ENCODE measurements around the gene ATPAF1. TPM values are rescaled to one million over a fixed set of nuclear protein-coding genes. Genes with fewer than 3 reads are reported as not detected.
A peak's percentile ranks its signal among the peaks of the same experiment; 100 is the strongest.

ATPAF1 gene
- total RNA-seq, 2 donors from 2014 or later, result 56.1 to 84.2 TPM

GRCh38 chr1:46615088-46615487 lies 53.1 kb downstream of the ATPAF1 start:
- no peak for TF ChIP-seq CTCF (conservative IDR thresholded peaks at IDR 0.05)
- Histone ChIP-seq H3K36me3 (ENCODE audit: control insufficient read depth, insufficient read depth, low read length) (no peaks in the 10 kb centered on the region), H3K27ac (ENCODE audit: low read depth, low read length) (no peak overlapping the region), H3K4me1 (ENCODE audit: control insufficient read depth, insufficient read depth, low read length) (peaks cover 7% of the 10 kb centered on the region), H3K27me3 (ENCODE audit: control insufficient read depth, insufficient read depth, low read length, poor library complexity, severe bottlenecking) (peaks cover 36% of the 10 kb centered on the region), H3K9me3 (ENCODE audit: control insufficient read depth, low read length) (no peaks in the 10 kb centered on the region), H3K9ac (ENCODE audit: extremely low read depth, low read length, poor library complexity, severe bottlenecking) (no peak overlapping the region), H3K4me3 (ENCODE audit: low read length) (no peak overlapping the region)
- Mint-ChIP-seq H3K27ac (no peak overlapping the region), H3K4me1 (peaks cover 27% of the 10 kb centered on the region), H3K36me3 (ENCODE audit: low read depth) (no peaks in the 10 kb centered on the region), H3K9me3 (no peaks in the 10 kb centered on the region), H3K27me3 (ENCODE audit: insufficient read depth) (peaks cover 43% of the 10 kb centered on the region), H3K4me3 (no peak overlapping the region)
- 89 to 92% methylated on average over 1 to 2 of the region's 2 CpGs for WGBS, 2 experiments (ENCODE audit: insufficient coverage in 1 of 2, insufficient read length in 1 of 2)
- DNase-seq, result no peak

- H3K36me3 ChIP-seq (ENCODE audit: control insufficient read depth, insufficient read depth, low read length), result no peaks in the 10 kb centered on the region
- H3K9me3 ChIP-seq (ENCODE audit: control insufficient read depth, low read length), result no peaks in the 10 kb centered on the region
- no peak overlapping the region for H3K4me3 ChIP-seq (ENCODE audit: low read length)
- no peak overlapping the region for H3K27ac ChIP-seq (ENCODE audit: low read depth, low read length)
- peaks cover 43% of the 10 kb centered on the region for H3K27me3 Mint-ChIP-seq (ENCODE audit: insufficient read depth)
- no peak for DNase-seq
- peaks cover 35% of the 10 kb centered on the region for H3K27me3 ChIP-seq (ENCODE audit: control insufficient read depth, insufficient read depth, low read length, poor library complexity, severe bottlenecking)
- H3K9ac ChIP-seq (ENCODE audit: extremely low read depth, low read length, poor library complexity, severe bottlenecking), result no peak overlapping the region
- no peaks in the 10 kb centered on the region for H3K36me3 Mint-ChIP-seq (ENCODE audit: low read depth)
- H3K4me1 ChIP-seq (ENCODE audit: control insufficient read depth, insufficient read depth, low read length), result peaks cover 7% of the 10 kb centered on the region
- H3K27ac Mint-ChIP-seq, result no peak overlapping the region
- WGBS, 2 experiments (ENCODE audit: insufficient coverage in 1 of 2, insufficient read length in 1 of 2), result 77 to 85% methylated on average over 2 of the region's 2 CpGs
- no peak overlapping the region for H3K4me3 Mint-ChIP-seq
- H3K4me1 Mint-ChIP-seq, result peaks cover 27% of the 10 kb centered on the region
- TF ChIP-seq CTCF (conservative IDR thresholded peaks at IDR 0.05), result no peak
- no peaks in the 10 kb centered on the region for H3K9me3 Mint-ChIP-seq
These were observed 53.6 kb downstream of the ATPAF1 start for GRCh38 chr1:46614604-46614984.

- H3K27me3 Mint-ChIP-seq (ENCODE audit: insufficient read depth), result peaks cover 37% of the 10 kb centered on the region
- peaks cover 27% of the 10 kb centered on the region for H3K4me1 Mint-ChIP-seq
- H3K36me3 ChIP-seq (ENCODE audit: control insufficient read depth, insufficient read depth, low read length), result no peaks in the 10 kb centered on the region
- peak; percentile 91 for DNase-seq
- 34% methylated on average over 5 to 16 of the region's 16 CpGs for WGBS, 2 experiments (ENCODE audit: insufficient coverage in 1 of 2, insufficient read length in 1 of 2)
- no peak overlapping the region for H3K9ac ChIP-seq (ENCODE audit: extremely low read depth, low read length, poor library complexity, severe bottlenecking)
- no peaks in the 10 kb centered on the region for H3K9me3 Mint-ChIP-seq
- no peak for TF ChIP-seq CTCF (conservative IDR thresholded peaks at IDR 0.05)
- no peak overlapping the region for H3K4me3 Mint-ChIP-seq
- H3K27me3 ChIP-seq (ENCODE audit: control insufficient read depth, insufficient read depth, low read length, poor library complexity, severe bottlenecking), result peaks cover 28% of the 10 kb centered on the region
- peaks cover 4% of the 10 kb centered on the region for H3K36me3 Mint-ChIP-seq (ENCODE audit: low read depth)
- peaks cover 7% of the 10 kb centered on the region for H3K4me1 ChIP-seq (ENCODE audit: control insufficient read depth, insufficient read depth, low read length)
- H3K27ac ChIP-seq (ENCODE audit: low read depth, low read length), result no peak overlapping the region
- H3K4me3 ChIP-seq (ENCODE audit: low read length), result no peak overlapping the region
- H3K9me3 ChIP-seq (ENCODE audit: control insufficient read depth, low read length), result no peaks in the 10 kb centered on the region
- no peak overlapping the region for H3K27ac Mint-ChIP-seq
These were observed 54.2 kb downstream of the ATPAF1 start for GRCh38 chr1:46613661-46614603.
